Omental fat pad (tissue), 4 donors: ENCODE measurements around the gene NAALADL2. TPM values are rescaled to one million over a fixed set of nuclear protein-coding genes. Genes with fewer than 3 reads are reported as not detected.

Experiments used
- ATAC-seq: fragments of 150-250 bp; one replicate; pipeline ENCODE4 v1.9.1; 2016; ENCODE audit warnings: mild to moderate bottlenecking, moderate library complexity; ENCODE audit not compliant: low FRiP score
- DNase-seq: peaks from one replicate; pipeline ENCODE4 v3.0.0-alpha.2; 2019; ENCODE audit warnings: low spot score
- CTCF ChIP-seq, 3 donors: fragments of 450-650 bp; IDR thresholded peaks; one replicate each; pipeline ENCODE4 v1.5.1; 2016 to 2017; ENCODE audit warnings: antibody characterized with exemption in 3 of 3, mild to moderate bottlenecking in 3 of 3, moderate library complexity in 2 of 3
- total RNA-seq, 4 donors: library from RNA; depleted of rRNA; stranded (reverse); fragments of >200 nt; gene quantifications; one replicate each; pipeline ENCODE4 v1.1.0, GENCODE V29; 2016

Gene NAALADL2
- total RNA-seq, 4 donors from 2014 or later = 6.5 to 15.1 (median 8.0) TPM

GRCh38 chr3:175212896-175213295 lies 353.8 kb downstream of the NAALADL2 start:
- TF ChIP-seq CTCF (IDR thresholded peaks at IDR 0.05) = no peak
- ATAC-seq (no peak), DNase-seq (no peak)

- no peak for TF ChIP-seq CTCF (IDR thresholded peaks at IDR 0.05)
- ATAC-seq (no peak), DNase-seq (no peak)
Measured at GRCh38 chr3:175214216-175214615, 355.1 kb downstream of the NAALADL2 start.

DNA sequence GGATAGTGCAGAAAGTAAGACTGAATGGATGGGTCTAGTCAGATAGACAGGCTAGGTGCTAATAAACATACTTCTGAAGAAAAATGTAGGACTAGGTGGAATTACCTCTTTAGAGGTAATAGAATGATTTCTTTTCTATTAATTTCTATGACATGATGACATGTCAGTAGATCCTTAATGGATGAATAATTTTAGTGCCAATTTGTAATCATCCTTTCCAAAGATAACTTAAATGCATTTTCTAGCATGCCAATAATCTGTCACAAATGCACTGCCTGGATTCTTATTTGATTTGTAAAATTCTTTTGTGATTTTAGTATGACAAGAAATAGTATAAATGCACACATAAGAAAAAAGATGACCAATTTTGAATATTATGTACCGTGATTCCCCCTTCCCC lies 356.7 kb downstream of the NAALADL2 start:
- TF ChIP-seq CTCF (IDR thresholded peaks at IDR 0.05) = no peak
- ATAC-seq = no peak
- no peak for DNase-seq

- DNase-seq = no peak
- ATAC-seq = no peak
- no peak for TF ChIP-seq CTCF (IDR thresholded peaks at IDR 0.05)
Measured at GRCh38 chr3:175222356-175222755, 363.2 kb downstream of the NAALADL2 start.

- no peak for TF ChIP-seq CTCF (IDR thresholded peaks at IDR 0.05)
- DNase-seq = no peak
- ATAC-seq = no peak
Measured at GRCh38 chr3:175224051-175224450, 364.9 kb downstream of the NAALADL2 start.

- no peak for DNase-seq
- no peak for TF ChIP-seq CTCF (IDR thresholded peaks at IDR 0.05)
- no peak for ATAC-seq
Measured at GRCh38 chr3:175226444-175226843, 367.3 kb downstream of the NAALADL2 start.

- ATAC-seq = no peak
- DNase-seq = no peak
- no peak for TF ChIP-seq CTCF (IDR thresholded peaks at IDR 0.05)
Measured at GRCh38 chr3:175227126-175227525, 368.0 kb downstream of the NAALADL2 start.
